Spleen (tissue), 7 donors: ENCODE results near the gene NGLY1.

Experiments
- POLR2A ChIP-seq, 3 donors: fragments of 450-650 bp; IDR thresholded peaks; one replicate each; pipeline ENCODE4 v1.5.1; 2017; ENCODE audit warnings: antibody characterized with exemption in 3 of 3, mild to moderate bottlenecking in 1 of 3
- POLR2AphosphoS5 ChIP-seq, 3 donors: sonication (generic); formaldehyde crosslinking; IDR thresholded peaks; one replicate each; pipeline ENCODE4 v1.5.1; 2017; ENCODE audit warnings: antibody characterized with exemption in 3 of 3
- TF ChIP-seq, protein P1 (sequence below), 11 experiments: fragments of 200-600 bp in 7 of 11; fragments of 450-650 bp in 4 of 11; sonication (generic) in 4 of 11; IDR thresholded peaks in 8 of 11; conservative IDR thresholded peaks in 3 of 11; 1 replicate in 7 of 11; 2 replicates in 4 of 11; pipeline versions ENCODE4 v1.4.0 to v1.8.0; 2016 to 2021; ENCODE audit warnings: antibody characterized with exemption in 11 of 11, inconsistent platforms in 4 of 11, mild to moderate bottlenecking in 1 of 11
- donor health status: DM: no; HTN: no; CAD: no; lungs with moderate emphysema.
- donor health status: DM: no; HTN: no; CAD: no.
- donor health status: DM: no; HTN: no; CAD: no.

DNA sequence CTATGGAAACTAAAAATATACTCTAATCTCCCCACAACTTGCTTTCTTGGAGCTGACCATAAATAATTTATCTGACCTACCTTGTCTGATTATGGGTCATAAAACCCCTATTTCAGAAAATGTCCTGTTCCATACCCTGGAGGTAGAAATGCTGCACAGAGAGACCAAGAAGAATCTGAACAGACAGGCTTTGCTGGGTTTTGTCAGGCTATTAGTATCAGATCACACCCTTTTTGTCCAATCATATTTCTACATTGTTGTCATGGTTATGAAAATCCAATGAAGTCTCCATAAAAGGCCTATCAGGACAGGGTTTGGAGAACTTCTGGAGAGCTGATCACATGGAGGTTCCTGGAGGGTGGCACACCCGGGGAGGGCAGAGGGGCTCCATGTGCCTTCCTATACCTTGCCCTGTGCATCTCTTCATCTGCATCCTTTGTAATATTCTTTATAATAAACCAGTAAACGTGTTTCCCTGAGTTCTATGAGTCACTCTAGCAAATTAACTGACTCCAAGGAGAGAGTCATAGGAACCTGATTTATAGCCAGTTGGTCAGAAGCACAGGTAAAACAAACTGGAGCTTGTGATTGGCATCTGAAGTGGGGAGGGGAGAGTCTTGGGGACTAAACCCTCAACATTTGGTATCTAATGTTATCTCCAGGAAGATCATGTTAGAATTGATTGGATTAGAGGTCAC is 58.1 kb downstream of the NGLY1 start:
- TF ChIP-seq, protein P1, sequence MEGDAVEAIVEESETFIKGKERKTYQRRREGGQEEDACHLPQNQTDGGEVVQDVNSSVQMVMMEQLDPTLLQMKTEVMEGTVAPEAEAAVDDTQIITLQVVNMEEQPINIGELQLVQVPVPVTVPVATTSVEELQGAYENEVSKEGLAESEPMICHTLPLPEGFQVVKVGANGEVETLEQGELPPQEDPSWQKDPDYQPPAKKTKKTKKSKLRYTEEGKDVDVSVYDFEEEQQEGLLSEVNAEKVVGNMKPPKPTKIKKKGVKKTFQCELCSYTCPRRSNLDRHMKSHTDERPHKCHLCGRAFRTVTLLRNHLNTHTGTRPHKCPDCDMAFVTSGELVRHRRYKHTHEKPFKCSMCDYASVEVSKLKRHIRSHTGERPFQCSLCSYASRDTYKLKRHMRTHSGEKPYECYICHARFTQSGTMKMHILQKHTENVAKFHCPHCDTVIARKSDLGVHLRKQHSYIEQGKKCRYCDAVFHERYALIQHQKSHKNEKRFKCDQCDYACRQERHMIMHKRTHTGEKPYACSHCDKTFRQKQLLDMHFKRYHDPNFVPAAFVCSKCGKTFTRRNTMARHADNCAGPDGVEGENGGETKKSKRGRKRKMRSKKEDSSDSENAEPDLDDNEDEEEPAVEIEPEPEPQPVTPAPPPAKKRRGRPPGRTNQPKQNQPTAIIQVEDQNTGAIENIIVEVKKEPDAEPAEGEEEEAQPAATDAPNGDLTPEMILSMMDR (IDR thresholded peaks at IDR 0.05 in 8 of 11, conservative IDR thresholded peaks at IDR 0.05 in 3 of 11), result no peak
- no peak for TF ChIP-seq POLR2AphosphoS5 (IDR thresholded peaks at IDR 0.05)
- no peak for TF ChIP-seq POLR2A (IDR thresholded peaks at IDR 0.05)
